Upper lobe of right lung (tissue), 1 donor: ENCODE data around the gene CERS6. TPM values are rescaled to one million over a fixed set of nuclear protein-coding genes. Genes with fewer than 3 reads are reported as not detected.

ENCODE experiments used
- ATAC-seq: fragments of 200-7000 bp; cut with Tn5 transposase; one replicate; pipeline ENCODE4 v1.9.1; 2020; ENCODE audit warnings: mild to moderate bottlenecking, moderate library complexity
- DNase-seq: peaks from one replicate; pipeline ENCODE4 v3.0.0-alpha.2; 2020
- H3K27ac ChIP-seq: fragments of 200-600 bp; one replicate; pipeline ENCODE4 v1.8.0; 2022
- H3K27me3 ChIP-seq: fragments of 200-600 bp; one replicate; pipeline ENCODE4 v1.8.0; 2022; ENCODE audit warnings: mild to moderate bottlenecking
- H3K36me3 ChIP-seq: fragments of 200-600 bp; one replicate; pipeline ENCODE4 v1.8.0; 2022
- H3K4me1 ChIP-seq: fragments of 200-600 bp; one replicate; pipeline ENCODE4 v1.8.0; 2022
- H3K4me3 ChIP-seq: fragments of 200-600 bp; one replicate; pipeline ENCODE4 v1.8.0; 2022; ENCODE audit warnings: mild to moderate bottlenecking
- H3K9me3 ChIP-seq: fragments of 200-600 bp; one replicate; pipeline ENCODE4 v1.8.0; 2022
- CTCF ChIP-seq: fragments of 200-600 bp; IDR thresholded peaks from one replicate; pipeline ENCODE4 v1.8.0; 2022; ENCODE audit warnings: antibody characterized with exemption
- intact Hi-C: fragments of 100-400 bp; cut with DNase I; formaldehyde crosslinking; loops from one replicate; pipeline ENCODE4 v1.11.0; 2022
- total RNA-seq: library from RNA; stranded (reverse); fragmentation: NEBNext Ultra II Directional; extraction: Animal tissue kit (Norgen Biotek cat#: 25700); gene quantifications from one replicate; pipeline ENCODE4 v1.2.1, GENCODE V29; 2021
- donor health status: DM: no; HTN: yes; CAD: no; lungs with severe emphysema.

The CERS6 gene
- total RNA-seq, 1 donor from 2014 or later: 17.8 TPM

GRCh38 chr2:168460571-168460970 is 4.5 kb downstream of the CERS6 start:
- intact Hi-C loops: no loop called here
- H3K36me3 ChIP-seq: no peaks in the 10 kb centered on the region
- H3K27ac ChIP-seq: no peak overlapping the region
- ATAC-seq: no peak
- no peak for TF ChIP-seq CTCF
- peaks cover 8% of the 10 kb centered on the region for H3K4me1 ChIP-seq
- no peaks in the 10 kb centered on the region for H3K9me3 ChIP-seq
- no peaks in the 10 kb centered on the region for H3K27me3 ChIP-seq
- H3K4me3 ChIP-seq: no peak overlapping the region
- DNase-seq: no peak

- Histone ChIP-seq H3K27me3 (no peaks in the 10 kb centered on the region), H3K9me3 (no peaks in the 10 kb centered on the region), H3K4me3 (no peak overlapping the region), H3K36me3 (no peaks in the 10 kb centered on the region), H3K4me1 (peaks cover 16% of the 10 kb centered on the region), H3K27ac (no peak overlapping the region)
- TF ChIP-seq CTCF: no peak
- intact Hi-C loops: no loop called here
- DNase-seq (no peak), ATAC-seq (no peak)
Measured at GRCh38 chr2:168461178-168461941, 5.3 kb downstream of the CERS6 start.

GRCh38 chr2:168461942-168462331 is 5.9 kb downstream of the CERS6 start:
- intact Hi-C loops: no loop called here
- no peaks in the 10 kb centered on the region for H3K36me3 ChIP-seq

GRCh38 chr2:168462543-168463045 is 6.5 kb downstream of the CERS6 start:
- no peak overlapping the region for H3K27ac ChIP-seq
- no peaks in the 10 kb centered on the region for H3K36me3 ChIP-seq
- ATAC-seq (no peak), DNase-seq (no peak)
- no peak for TF ChIP-seq CTCF
- H3K4me1 ChIP-seq: peaks cover 27% of the 10 kb centered on the region
- no peaks in the 10 kb centered on the region for H3K9me3 ChIP-seq
- H3K27me3 ChIP-seq: no peaks in the 10 kb centered on the region
- no peak overlapping the region for H3K4me3 ChIP-seq
- intact Hi-C loops: no loop called here

More at GRCh38 chr2:168461942-168462331, 5.9 kb downstream of the CERS6 start:
- ATAC-seq: no peak
- Histone ChIP-seq H3K9me3 (no peaks in the 10 kb centered on the region), H3K4me3 (no peak overlapping the region), H3K27me3 (no peaks in the 10 kb centered on the region), H3K4me1 (peaks cover 21% of the 10 kb centered on the region), H3K27ac (no peak overlapping the region)
- TF ChIP-seq CTCF: no peak
- DNase-seq: no peak

GRCh38 chr2:168465594-168465993 is 9.5 kb downstream of the CERS6 start:
- no peak for TF ChIP-seq CTCF
- ATAC-seq: no peak
- intact Hi-C loops: no loop called here
- no peak overlapping the region for H3K4me3 ChIP-seq
- H3K27ac ChIP-seq: no peak overlapping the region
- no peak for DNase-seq
- H3K4me1 ChIP-seq: peaks cover 21% of the 10 kb centered on the region
- H3K36me3 ChIP-seq: no peaks in the 10 kb centered on the region
- H3K9me3 ChIP-seq: no peaks in the 10 kb centered on the region
- no peaks in the 10 kb centered on the region for H3K27me3 ChIP-seq
